Measurements from ENCODE around the gene AHRR.

DNA sequence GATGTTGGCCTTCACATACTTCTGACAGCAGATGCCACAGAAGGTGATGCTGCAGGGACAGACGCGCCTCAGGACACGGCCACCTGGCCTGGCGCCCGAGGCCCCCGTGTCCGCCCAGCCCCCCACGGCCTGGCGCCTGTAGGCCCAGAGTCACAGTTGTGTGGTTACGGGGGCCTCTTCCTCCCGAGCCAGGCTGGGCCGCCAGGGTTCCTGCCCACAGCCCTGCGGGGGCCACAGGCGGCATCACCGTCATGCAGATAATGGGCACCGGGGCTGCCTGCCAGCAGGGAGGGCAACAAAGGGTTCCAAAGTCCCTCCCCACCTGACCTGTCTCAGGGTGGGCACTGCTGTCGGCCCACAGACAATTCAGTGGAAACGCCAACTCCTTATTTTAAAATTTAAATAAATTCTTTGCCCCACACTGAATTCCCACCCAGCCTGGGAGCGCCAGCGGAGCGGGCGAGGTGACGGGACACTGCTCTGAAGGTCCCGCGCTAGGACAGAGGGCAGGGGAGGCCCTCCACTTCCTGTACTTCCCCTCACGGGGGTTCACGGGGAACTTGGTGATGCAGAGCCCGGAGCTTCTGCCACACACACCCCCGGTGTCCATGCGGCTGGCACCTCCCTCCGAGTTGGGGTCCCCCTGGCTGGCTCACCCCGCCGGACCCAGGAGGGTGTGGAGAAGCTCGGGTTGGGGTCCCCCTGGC lies 162.1 kb downstream of the AHRR start:
- TF ChIP-seq, protein P1, sequence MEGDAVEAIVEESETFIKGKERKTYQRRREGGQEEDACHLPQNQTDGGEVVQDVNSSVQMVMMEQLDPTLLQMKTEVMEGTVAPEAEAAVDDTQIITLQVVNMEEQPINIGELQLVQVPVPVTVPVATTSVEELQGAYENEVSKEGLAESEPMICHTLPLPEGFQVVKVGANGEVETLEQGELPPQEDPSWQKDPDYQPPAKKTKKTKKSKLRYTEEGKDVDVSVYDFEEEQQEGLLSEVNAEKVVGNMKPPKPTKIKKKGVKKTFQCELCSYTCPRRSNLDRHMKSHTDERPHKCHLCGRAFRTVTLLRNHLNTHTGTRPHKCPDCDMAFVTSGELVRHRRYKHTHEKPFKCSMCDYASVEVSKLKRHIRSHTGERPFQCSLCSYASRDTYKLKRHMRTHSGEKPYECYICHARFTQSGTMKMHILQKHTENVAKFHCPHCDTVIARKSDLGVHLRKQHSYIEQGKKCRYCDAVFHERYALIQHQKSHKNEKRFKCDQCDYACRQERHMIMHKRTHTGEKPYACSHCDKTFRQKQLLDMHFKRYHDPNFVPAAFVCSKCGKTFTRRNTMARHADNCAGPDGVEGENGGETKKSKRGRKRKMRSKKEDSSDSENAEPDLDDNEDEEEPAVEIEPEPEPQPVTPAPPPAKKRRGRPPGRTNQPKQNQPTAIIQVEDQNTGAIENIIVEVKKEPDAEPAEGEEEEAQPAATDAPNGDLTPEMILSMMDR (conservative IDR thresholded peaks at IDR 0.05 in 1 of 2, IDR thresholded peaks at IDR 0.05 in 1 of 2; ENCODE audit: low read depth in 1 of 2, low read length in 2 of 2) = no peak
- no peak for TF ChIP-seq EZH2 (IDR thresholded peaks at IDR 0.05; ENCODE audit: low read length, missing control alignments)

All from fibroblast of lung (primary cell).